T-helper 17 cell (primary cell): Measurements from ENCODE around the gene SMARCC2. TPM values are rescaled to one million over a fixed set of nuclear protein-coding genes. Genes with fewer than 3 reads are reported as not detected.
A peak's percentile ranks its signal among the peaks of the same experiment; 100 is the strongest.

Experiments used
- ATAC-seq: fragments of 150-1000 bp; cut with Tn5 transposase; 2 replicates; pipeline ENCODE4 v1.10.0; 2021; ENCODE audit warnings: mild to moderate bottlenecking, moderate library complexity
- DNase-seq, 3 donors: peaks; one replicate each; pipeline versions ENCODE4 v3.0.0 to v3.0.0-alpha.2; 2020 to 2021
- H3K9me3 ChIP-seq: one replicate; pipeline ENCODE4 v1.7.0; 2013; ENCODE audit warnings: low read length, mild to moderate bottlenecking; ENCODE audit not compliant: control insufficient read depth, poor library complexity, severe bottlenecking
- H3K27ac Mint-ChIP-seq: one replicate; pipeline ENCODE4 v1.8.0; 2022; ENCODE audit warnings: mild to moderate bottlenecking, moderate library complexity, mixed read lengths
- H3K27me3 Mint-ChIP-seq: one replicate; pipeline ENCODE4 v1.8.0; 2022; ENCODE audit warnings: mixed read lengths
- H3K36me3 Mint-ChIP-seq: one replicate; pipeline ENCODE4 v1.8.0; 2022; ENCODE audit warnings: low read depth, mixed read lengths
- H3K4me1 Mint-ChIP-seq: one replicate; pipeline ENCODE4 v1.8.0; 2022; ENCODE audit warnings: mild to moderate bottlenecking, mixed read lengths
- H3K4me3 Mint-ChIP-seq: one replicate; pipeline ENCODE4 v1.8.0; 2022; ENCODE audit warnings: mild to moderate bottlenecking, moderate library complexity, mixed read lengths
- total RNA-seq, 4 donors: library from RNA in 2 of 4; stranded (reverse) in 2 of 4; gene quantifications; one replicate each; pipeline ENCODE4 v1.2.3 and lab custom pipeline; 2022 to 2026

Gene SMARCC2
- total RNA-seq, 2 donors from 2014 or later, result 130 to 138 TPM

GRCh38 chr12:56222531-56222895 is 33.2 kb upstream of the SMARCC2 start:
- DNase-seq (no peak), ATAC-seq (no peak)
- Mint-ChIP-seq H3K36me3 (no peaks in the 10 kb centered on the region), H3K4me3 (peak overlapping the region; percentile 98), H3K27me3 (no peaks in the 10 kb centered on the region), H3K27ac (peak overlapping the region; percentile 99), H3K4me1 (peaks cover 40% of the 10 kb centered on the region)
- no peaks in the 10 kb centered on the region for H3K9me3 ChIP-seq

GRCh38 chr12:56221757-56222530 is 32.7 kb upstream of the SMARCC2 start, which contains the start of gene RNF41:
RNF41 (minus strand) TSS chr12:56221922; CDS start chr12:56214047, 7,875 bp downstream.
- peaks cover 40% of the 10 kb centered on the region for H3K4me1 Mint-ChIP-seq
- H3K27me3 Mint-ChIP-seq, result no peaks in the 10 kb centered on the region
- H3K9me3 ChIP-seq, result no peaks in the 10 kb centered on the region
- peak within 1 kb of the TSS; percentile 99 for H3K27ac Mint-ChIP-seq
- H3K36me3 Mint-ChIP-seq, result no peaks in the 10 kb centered on the region
- DNase-seq (peak; percentile 80 to 85 (median 83)), ATAC-seq (peak; percentile 83)
- peak within 1 kb of the TSS; percentile 98 for H3K4me3 Mint-ChIP-seq

GRCh38 chr12:56221232-56221756 is 32.0 kb upstream of the SMARCC2 start:
- Mint-ChIP-seq H3K4me1 (peaks cover 44% of the 10 kb centered on the region), H3K27me3 (no peaks in the 10 kb centered on the region), H3K27ac (peak overlapping the region; percentile 99), H3K36me3 (no peaks in the 10 kb centered on the region), H3K4me3 (peak overlapping the region; percentile 98)
- no peak for DNase-seq
- no peaks in the 10 kb centered on the region for H3K9me3 ChIP-seq
- peak; percentile 42 for ATAC-seq

- no peaks in the 10 kb centered on the region for H3K36me3 Mint-ChIP-seq
- peaks cover 44% of the 10 kb centered on the region for H3K4me1 Mint-ChIP-seq
- no peak for ATAC-seq
- peak overlapping the region; percentile 99 for H3K27ac Mint-ChIP-seq
- no peak for DNase-seq
- H3K9me3 ChIP-seq, result no peaks in the 10 kb centered on the region
- H3K4me3 Mint-ChIP-seq, result peak overlapping the region; percentile 98
- no peaks in the 10 kb centered on the region for H3K27me3 Mint-ChIP-seq
Measured at GRCh38 chr12:56220611-56221231, 31.4 kb upstream of the SMARCC2 start.

- DNase-seq (no peak), ATAC-seq (no peak)
- H3K9me3 ChIP-seq, result no peaks in the 10 kb centered on the region
- H3K36me3 Mint-ChIP-seq, result peaks cover 2% of the 10 kb centered on the region
- H3K4me3 Mint-ChIP-seq, result no peak overlapping the region
- H3K27ac Mint-ChIP-seq, result no peak overlapping the region
- peaks cover 41% of the 10 kb centered on the region for H3K4me1 Mint-ChIP-seq
- no peaks in the 10 kb centered on the region for H3K27me3 Mint-ChIP-seq
Measured at GRCh38 chr12:56219840-56220239, 30.6 kb upstream of the SMARCC2 start.

- Mint-ChIP-seq H3K4me3 (no peak overlapping the region), H3K27ac (peak overlapping the region; percentile 32), H3K4me1 (peaks cover 22% of the 10 kb centered on the region), H3K27me3 (no peaks in the 10 kb centered on the region), H3K36me3 (peaks cover 4% of the 10 kb centered on the region)
- ATAC-seq, result no peak
- no peak for DNase-seq
- H3K9me3 ChIP-seq, result no peaks in the 10 kb centered on the region
Measured at GRCh38 chr12:56216461-56216860, 27.2 kb upstream of the SMARCC2 start.

- Mint-ChIP-seq H3K27ac (peak overlapping the region; percentile 27), H3K4me1 (peaks cover 14% of the 10 kb centered on the region), H3K4me3 (no peak overlapping the region), H3K27me3 (no peaks in the 10 kb centered on the region), H3K36me3 (peaks cover 7% of the 10 kb centered on the region)
- no peaks in the 10 kb centered on the region for H3K9me3 ChIP-seq
- no peak for DNase-seq
- ATAC-seq, result no peak
Measured at GRCh38 chr12:56213878-56214277, 24.6 kb upstream of the SMARCC2 start.

- ATAC-seq (no peak), DNase-seq (no peak)
- no peaks in the 10 kb centered on the region for H3K9me3 ChIP-seq
- H3K4me3 Mint-ChIP-seq, result no peak overlapping the region
- H3K4me1 Mint-ChIP-seq, result peaks cover 17% of the 10 kb centered on the region
- peaks cover 9% of the 10 kb centered on the region for H3K36me3 Mint-ChIP-seq
- H3K27ac Mint-ChIP-seq, result no peak overlapping the region
- no peaks in the 10 kb centered on the region for H3K27me3 Mint-ChIP-seq
Measured at GRCh38 chr12:56212361-56212760, 23.1 kb upstream of the SMARCC2 start.

GRCh38 chr12:56208006-56208405 is 18.7 kb upstream of the SMARCC2 start:
- ATAC-seq (peak; percentile 50), DNase-seq (no peak)
- Mint-ChIP-seq H3K36me3 (peaks cover 11% of the 10 kb centered on the region), H3K4me1 (peaks cover 15% of the 10 kb centered on the region), H3K27ac (peak overlapping the region; percentile 72), H3K27me3 (no peaks in the 10 kb centered on the region), H3K4me3 (no peak overlapping the region)
- H3K9me3 ChIP-seq, result no peaks in the 10 kb centered on the region

GRCh38 chr12:56206452-56207166 is 17.3 kb upstream of the SMARCC2 start:
- DNase-seq (peak in 1 of 3 donors; percentile 21), ATAC-seq (peak; percentile 60)
- Mint-ChIP-seq H3K36me3 (peaks cover 11% of the 10 kb centered on the region), H3K4me3 (peak overlapping the region; percentile 25), H3K4me1 (peaks cover 16% of the 10 kb centered on the region), H3K27ac (peak overlapping the region; percentile 67), H3K27me3 (no peaks in the 10 kb centered on the region)
- no peaks in the 10 kb centered on the region for H3K9me3 ChIP-seq

GRCh38 chr12:56205445-56205844 is 16.2 kb upstream of the SMARCC2 start:
- no peak for DNase-seq
- Mint-ChIP-seq H3K27me3 (no peaks in the 10 kb centered on the region), H3K36me3 (peaks cover 8% of the 10 kb centered on the region), H3K4me1 (peaks cover 13% of the 10 kb centered on the region), H3K27ac (no peak overlapping the region), H3K4me3 (no peak overlapping the region)
- H3K9me3 ChIP-seq, result no peaks in the 10 kb centered on the region
- no peak for ATAC-seq

GRCh38 chr12:56204275-56204674 is 15.0 kb upstream of the SMARCC2 start:
- ATAC-seq (no peak), DNase-seq (no peak)
- Mint-ChIP-seq H3K27ac (peak overlapping the region; percentile 41), H3K4me3 (no peak overlapping the region), H3K4me1 (peaks cover 13% of the 10 kb centered on the region), H3K27me3 (no peaks in the 10 kb centered on the region), H3K36me3 (peaks cover 8% of the 10 kb centered on the region)
- no peaks in the 10 kb centered on the region for H3K9me3 ChIP-seq

- Mint-ChIP-seq H3K36me3 (peaks cover 8% of the 10 kb centered on the region), H3K27me3 (no peaks in the 10 kb centered on the region), H3K4me1 (peaks cover 13% of the 10 kb centered on the region), H3K4me3 (no peak overlapping the region), H3K27ac (no peak overlapping the region)
- DNase-seq, result no peak
- no peaks in the 10 kb centered on the region for H3K9me3 ChIP-seq
- no peak for ATAC-seq
Measured at GRCh38 chr12:56202838-56203237, 13.6 kb upstream of the SMARCC2 start.
